Stimulated activated naive CD4-positive, alpha-beta T cell (primary cell): ENCODE measurements around the gene RPUSD4.
A peak's percentile ranks its signal among the peaks of the same experiment; 100 is the strongest.
"Not testable (repeated sequence)": the region's sequence is repeated elsewhere in the genome, so short reads cannot be mapped to it uniquely, and the experiment has no call there.

Source experiments
- DNase-seq, 6 experiments: peaks; one replicate each; lab custom pipeline; 2025; lab: John Stamatoyannopoulos, UW

RPUSD4 gene

DNA sequence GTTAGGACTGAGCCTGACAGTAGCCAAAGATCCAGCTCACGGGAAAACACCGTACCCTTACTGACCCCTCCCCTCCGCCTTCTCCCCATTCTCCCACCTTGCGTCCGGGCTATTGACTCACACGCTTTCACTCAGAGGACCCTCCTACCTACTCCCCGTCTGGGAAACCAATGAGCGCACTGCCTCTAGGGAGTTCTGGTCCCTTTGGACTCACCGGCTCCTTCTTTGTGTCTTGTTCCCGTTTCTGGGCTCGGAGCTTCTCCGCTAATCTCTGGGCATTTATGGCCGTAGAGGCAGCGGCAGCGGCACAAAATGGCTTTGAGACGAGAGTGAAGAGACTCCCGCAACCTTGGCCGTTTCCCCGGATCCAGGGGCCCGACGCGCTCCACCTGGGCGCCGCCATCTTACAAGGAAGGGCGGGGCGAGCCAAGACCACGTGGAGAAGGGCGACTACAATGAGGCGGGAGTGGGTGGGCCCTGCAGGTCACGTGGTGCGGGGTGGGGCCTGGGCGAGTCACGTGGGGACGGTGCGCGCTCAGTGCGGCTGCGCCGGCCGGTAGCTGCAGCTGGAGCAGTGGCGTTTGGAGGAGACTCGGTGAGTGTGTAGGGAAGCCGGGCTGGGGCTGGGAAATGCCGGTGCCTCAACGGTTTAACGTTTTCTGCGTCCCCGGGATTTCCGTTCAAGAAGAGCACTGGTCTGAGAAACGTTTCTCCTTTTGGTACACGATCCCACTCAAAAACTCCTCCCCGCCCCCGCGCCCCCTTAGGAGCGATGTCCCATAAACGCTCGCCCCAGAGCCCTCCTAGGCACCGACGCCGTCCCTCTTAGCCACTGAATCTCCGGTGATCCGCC, at the start of gene RPUSD4, which contains the start of gene FAM118B:
RPUSD4 (minus strand) TSS at position 415 of the 853 bp plus-strand sequence; CDS start at position 403, 12 bp downstream.
FAM118B (plus strand) TSS at position 547 of the 853 bp plus-strand sequence. CDS start 23,220 bp downstream, outside the sequence.
- DNase-seq = peak; percentile 95 to 98 (median 96)

GRCh38 chr11:126257764-126258163, 46.3 kb upstream of the RPUSD4 start:
- DNase-seq = no peak

DNA sequence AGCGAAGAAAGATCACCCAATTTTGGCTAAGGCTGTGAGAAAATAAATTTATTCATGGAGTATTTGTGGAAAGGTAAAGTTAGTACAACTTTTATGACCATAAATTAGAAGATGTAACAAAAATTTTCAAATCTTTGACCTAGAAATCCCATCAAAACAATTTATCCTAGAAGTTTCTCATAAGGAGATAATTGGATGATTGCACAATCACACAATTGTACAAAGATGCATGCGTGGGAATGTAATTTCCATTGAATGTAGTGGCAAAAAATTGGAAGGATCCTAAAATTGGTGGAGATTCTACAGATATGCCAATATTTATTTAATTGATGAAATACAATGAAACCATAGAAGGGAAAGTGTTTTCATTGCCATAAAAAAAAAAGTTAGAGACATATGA, 45.7 kb upstream of the RPUSD4 start:
- no peak for DNase-seq

- DNase-seq = no peak
Measured at GRCh38 chr11:126256216-126256615, 44.8 kb upstream of the RPUSD4 start.

DNA sequence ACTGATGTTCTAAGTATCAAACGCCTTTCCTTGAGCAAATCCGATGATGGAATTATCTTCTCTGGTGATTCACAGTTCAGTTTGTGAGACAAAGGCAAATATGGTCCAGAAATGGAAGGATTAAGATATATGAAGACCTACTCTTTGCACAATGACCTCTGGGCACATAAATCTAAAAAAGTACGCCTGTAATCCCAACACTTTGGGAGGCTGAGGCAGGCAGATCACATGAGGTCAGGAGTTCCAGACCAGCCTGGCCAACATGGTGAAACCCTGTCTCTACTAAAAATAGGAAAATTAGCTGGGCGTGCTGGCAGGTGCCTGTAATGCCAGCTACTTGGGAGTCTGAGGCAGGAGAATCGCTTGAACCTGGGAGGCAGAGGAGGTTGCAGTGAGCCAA, 44.1 kb upstream of the RPUSD4 start:
- not testable (repeated sequence) for DNase-seq

DNA sequence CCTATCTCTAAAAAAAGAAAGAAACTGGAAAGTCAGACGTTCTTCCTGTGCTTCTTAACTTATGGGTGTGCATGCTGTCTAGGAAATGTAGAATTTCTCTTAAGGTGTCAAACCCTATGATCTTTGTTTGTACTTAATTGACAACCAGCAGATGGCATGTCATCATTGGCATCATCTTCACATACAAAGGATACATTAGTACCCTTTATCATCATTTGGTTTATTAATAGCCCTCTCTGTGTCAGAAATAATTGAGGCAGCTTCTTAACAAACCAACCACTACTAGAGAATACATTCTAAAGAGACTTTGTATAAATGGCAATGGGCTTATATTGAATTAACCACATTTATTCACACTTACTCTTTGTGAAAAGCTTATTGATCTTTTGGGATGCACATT, 43.4 kb upstream of the RPUSD4 start:
- no peak for DNase-seq

- no peak for DNase-seq
Measured at GRCh38 chr11:126253265-126253664, 41.8 kb upstream of the RPUSD4 start.

DNA sequence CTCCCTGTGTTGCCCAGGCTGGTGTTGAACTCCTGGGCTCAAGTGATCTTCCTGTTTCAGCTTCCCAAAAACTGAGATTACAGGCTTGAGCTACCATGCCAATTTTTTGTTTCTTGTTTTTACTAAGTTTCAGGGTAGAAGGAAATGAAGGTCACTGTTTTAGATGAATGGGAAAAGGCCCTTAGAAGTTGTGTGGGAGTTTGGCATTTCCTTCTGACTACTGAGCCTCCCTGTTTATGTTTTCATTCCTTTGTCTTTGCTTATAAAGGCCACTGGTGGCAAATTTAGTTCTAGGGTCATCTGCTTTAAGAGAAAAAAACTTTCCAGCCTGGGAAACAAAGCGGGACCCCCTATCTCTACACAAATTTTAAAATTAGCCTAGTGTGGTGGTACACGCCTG, 35.2 kb upstream of the RPUSD4 start:
- no peak for DNase-seq

GRCh38 chr11:126233391-126233790, 21.9 kb upstream of the RPUSD4 start:
- no peak for DNase-seq

DNA sequence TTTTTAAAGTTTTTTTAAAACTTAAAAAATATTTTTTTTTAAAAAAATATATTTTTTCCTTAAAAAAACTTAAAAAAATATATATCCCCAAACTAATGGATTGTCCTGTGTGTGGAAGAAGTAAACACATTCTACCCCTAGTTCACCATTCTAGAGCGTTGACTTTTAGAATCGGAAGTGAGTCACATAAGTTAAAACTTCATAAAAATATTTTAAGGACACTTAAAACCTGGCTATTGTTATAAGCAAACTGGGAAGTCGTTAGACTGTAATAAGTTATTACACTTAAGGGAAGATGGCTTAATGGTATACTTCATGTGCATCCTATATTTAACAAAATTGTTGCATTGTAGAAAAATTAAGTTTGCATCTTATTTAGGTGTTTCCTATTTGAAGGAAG, 21.2 kb upstream of the RPUSD4 start:
- DNase-seq = no peak

DNA sequence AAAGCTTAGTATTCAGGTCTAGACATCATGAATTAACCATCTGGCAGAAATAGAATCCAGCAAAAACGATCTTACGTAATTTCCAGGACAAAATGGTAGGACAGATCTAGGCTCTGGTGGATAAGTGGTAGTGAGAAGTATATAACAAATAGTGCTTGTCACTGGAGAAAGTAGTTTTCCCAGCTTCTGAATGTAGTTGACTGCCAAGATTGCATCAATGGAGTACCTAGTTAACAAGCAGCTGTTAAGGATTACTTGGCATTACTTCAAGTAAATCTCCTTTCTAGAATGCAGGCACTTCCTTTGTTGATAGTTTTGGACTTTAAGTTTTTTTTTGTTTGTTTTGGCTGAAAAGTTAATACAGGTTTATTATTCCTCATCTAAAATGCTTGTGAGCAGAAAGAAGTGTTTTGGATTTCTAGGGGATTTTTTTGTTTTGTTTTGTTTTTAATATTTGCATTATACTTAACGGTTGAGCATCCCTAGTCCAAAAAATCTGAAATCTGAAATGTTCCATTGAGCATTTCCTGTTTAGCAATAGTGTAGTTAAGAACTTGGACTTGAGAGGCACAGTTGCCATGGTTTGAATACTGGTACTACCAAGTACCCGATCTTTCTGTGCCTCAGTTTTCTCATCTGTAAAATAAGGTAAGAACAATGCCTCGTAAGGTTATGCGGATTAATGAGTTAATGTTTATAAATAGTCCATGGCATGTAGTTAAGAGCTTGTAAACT, 20.4 kb upstream of the RPUSD4 start:
- no peak for DNase-seq

- DNase-seq = no peak
Measured at GRCh38 chr11:126229858-126230540, 18.5 kb upstream of the RPUSD4 start.

GRCh38 chr11:126226334-126227084, 15.1 kb upstream of the RPUSD4 start:
- DNase-seq = no peak

- no peak for DNase-seq
Measured at GRCh38 chr11:126225295-126225665, 13.8 kb upstream of the RPUSD4 start.

DNA sequence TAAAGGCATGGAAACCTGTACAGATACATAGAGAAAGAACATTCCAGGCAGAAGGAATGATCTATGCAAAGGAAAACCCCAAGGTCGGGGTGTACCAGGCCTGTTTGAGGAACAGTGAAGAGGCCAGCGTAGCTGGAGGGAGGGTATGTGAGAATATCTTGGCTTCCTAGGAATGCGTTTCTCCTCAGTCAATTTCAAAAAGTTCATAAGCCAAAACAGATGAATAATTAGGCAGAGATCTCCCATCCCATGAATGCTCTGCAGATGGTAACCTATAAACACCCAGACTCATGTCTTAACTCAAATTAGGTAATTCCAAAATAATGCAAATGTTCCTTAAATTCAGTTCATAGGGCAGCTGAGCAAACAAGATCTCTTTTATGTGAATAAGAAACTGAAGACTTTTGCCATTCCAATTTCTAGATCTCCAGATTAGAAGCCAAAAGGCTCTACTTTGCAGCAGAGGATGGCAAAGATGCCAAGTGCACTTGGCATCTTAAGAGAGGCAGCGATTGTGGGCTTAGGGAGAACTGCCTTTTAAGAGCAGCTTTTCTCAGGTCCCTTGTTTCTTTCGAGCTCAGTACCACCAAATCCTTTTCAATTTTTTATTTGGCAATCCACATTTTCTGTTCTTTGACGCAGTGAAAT, 13.3 kb upstream of the RPUSD4 start:
- DNase-seq = no peak

DNA sequence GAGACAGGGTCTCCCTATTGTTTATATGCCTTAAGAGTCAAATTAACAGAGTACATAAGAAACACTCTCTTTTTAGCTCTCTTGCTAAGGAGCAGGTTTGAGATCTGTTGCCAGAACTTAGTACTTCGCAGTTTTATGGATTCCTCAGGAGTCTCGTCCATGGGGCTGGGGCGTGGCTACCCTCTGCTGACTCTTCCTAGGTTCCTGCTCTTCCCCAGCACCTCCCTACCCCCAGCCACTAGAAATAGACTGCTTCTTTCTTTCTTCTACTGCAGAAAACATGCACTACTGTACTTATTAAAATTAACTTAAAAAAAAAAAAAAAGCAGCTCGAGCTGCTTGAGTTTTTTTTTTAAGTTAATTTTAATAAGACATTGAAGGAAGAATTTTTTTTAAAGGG, 8.1 kb upstream of the RPUSD4 start:
- DNase-seq = no peak

- DNase-seq = no peak
Measured at GRCh38 chr11:126217491-126217890, 6.0 kb upstream of the RPUSD4 start.

- DNase-seq = no peak
Measured at GRCh38 chr11:126216526-126217305, 5.3 kb upstream of the RPUSD4 start.

- DNase-seq = no peak
Measured at GRCh38 chr11:126214841-126215240, 3.4 kb upstream of the RPUSD4 start.

DNA sequence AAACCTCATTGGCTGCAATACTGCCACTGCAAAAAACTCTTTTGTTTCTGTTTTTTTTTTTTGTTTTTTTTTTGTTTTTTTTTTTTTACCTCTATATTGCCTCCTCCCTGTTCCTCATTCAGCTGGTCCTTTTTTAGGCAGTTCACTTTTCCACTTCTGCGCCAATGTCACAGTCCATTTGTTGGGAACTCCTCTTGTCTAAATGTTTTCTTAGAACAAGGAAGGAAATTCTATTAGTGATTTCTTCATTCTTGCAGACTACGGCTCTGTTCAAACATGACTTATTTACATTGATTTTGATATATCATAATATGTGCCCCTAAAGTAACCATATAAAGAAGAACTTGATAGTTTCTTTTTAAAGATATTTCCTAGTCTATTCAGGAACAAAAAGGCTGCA, 3.0 kb upstream of the RPUSD4 start:
- DNase-seq = no peak
